Skin epidermis (tissue), 12 donors: ENCODE measurements around the gene VIPR2.

Experiments used
- H3K27ac ChIP-seq, 21 experiments: fragments of 200-600 bp; sonication (generic) in 11 of 21; one replicate each; pipeline ENCODE4 v1.5.0; 2020; ENCODE audit warnings: mild to moderate bottlenecking in 3 of 21, inconsistent platforms in 2 of 21, moderate library complexity in 2 of 21
- H3K4me3 ChIP-seq, 7 experiments: fragments of 200-600 bp; sonication (generic) in 2 of 7; one replicate each; pipeline ENCODE4 v1.5.0; 2020; ENCODE audit warnings: inconsistent platforms in 2 of 7, mild to moderate bottlenecking in 2 of 7, moderate library complexity in 1 of 7

VIPR2 gene

GRCh38 chr7:159078193-159078910 lies 66.3 kb downstream of the VIPR2 start:
- no peak overlapping the region for H3K27ac ChIP-seq
- H3K4me3 ChIP-seq, result no peak overlapping the region

GRCh38 chr7:159076333-159076732 lies 68.3 kb downstream of the VIPR2 start:
- H3K4me3 ChIP-seq, result no peak overlapping the region
- H3K27ac ChIP-seq, result no peak overlapping the region

GRCh38 chr7:159075563-159076238 lies 69.0 kb downstream of the VIPR2 start:
- H3K4me3 ChIP-seq, result no peak overlapping the region
- no peak overlapping the region for H3K27ac ChIP-seq

- Histone ChIP-seq H3K4me3 (no peak overlapping the region), H3K27ac (no peak overlapping the region)
These were observed 73.4 kb downstream of the VIPR2 start for GRCh38 chr7:159071260-159071659.

GRCh38 chr7:159070431-159071148 lies 74.1 kb downstream of the VIPR2 start:
- H3K4me3 ChIP-seq, result no peak overlapping the region
- no peak overlapping the region for H3K27ac ChIP-seq

GRCh38 chr7:159068893-159069448 lies 75.7 kb downstream of the VIPR2 start:
- H3K4me3 ChIP-seq, result no peak overlapping the region
- peak overlapping the region in 4 of 21 experiments; percentile 14 to 53 (median 28) for H3K27ac ChIP-seq

GRCh38 chr7:159068488-159068811 lies 76.2 kb downstream of the VIPR2 start:
- Histone ChIP-seq H3K27ac (peak overlapping the region in 5 of 21 experiments; percentile 13 to 59 (median 51)), H3K4me3 (no peak overlapping the region)

- Histone ChIP-seq H3K27ac (peak overlapping the region in 6 of 21 experiments; percentile 13 to 59 (median 50)), H3K4me3 (no peak overlapping the region)
These were observed 76.8 kb downstream of the VIPR2 start for GRCh38 chr7:159067576-159068487.

GRCh38 chr7:159066816-159067575 lies 77.7 kb downstream of the VIPR2 start:
- Histone ChIP-seq H3K27ac (no peak overlapping the region), H3K4me3 (no peak overlapping the region)

GRCh38 chr7:159065852-159066480 lies 78.7 kb downstream of the VIPR2 start:
- H3K27ac ChIP-seq, result no peak overlapping the region

GRCh38 chr7:159064816-159065510 lies 79.7 kb downstream of the VIPR2 start:
- Histone ChIP-seq H3K27ac (no peak overlapping the region), H3K4me3 (no peak overlapping the region)

More at GRCh38 chr7:159065852-159066480, 78.7 kb downstream of the VIPR2 start:
- no peak overlapping the region for H3K4me3 ChIP-seq

- H3K27ac ChIP-seq, result no peak overlapping the region
- no peak overlapping the region for H3K4me3 ChIP-seq
These were observed 80.4 kb downstream of the VIPR2 start for GRCh38 chr7:159064121-159064815.

- Histone ChIP-seq H3K27ac (no peak overlapping the region), H3K4me3 (no peak overlapping the region)
These were observed 81.4 kb downstream of the VIPR2 start for GRCh38 chr7:159063046-159063840.

GRCh38 chr7:159062569-159062968 lies 82.1 kb downstream of the VIPR2 start:
- H3K4me3 ChIP-seq, result no peak overlapping the region
- no peak overlapping the region for H3K27ac ChIP-seq

GRCh38 chr7:159061674-159062212 lies 82.9 kb downstream of the VIPR2 start:
- Histone ChIP-seq H3K27ac (peak overlapping the region in 1 of 21 experiments; percentile 15), H3K4me3 (peak overlapping the region in 1 of 7 experiments; percentile 19)

GRCh38 chr7:159061209-159061608 lies 83.5 kb downstream of the VIPR2 start:
- no peak overlapping the region for H3K4me3 ChIP-seq

More at GRCh38 chr7:159061209-159061608, 83.5 kb downstream of the VIPR2 start:
- H3K27ac ChIP-seq, result no peak overlapping the region
